MM.1S (cell line): ENCODE data around the gene ABHD12.

ENCODE experiments used
- DNase-seq: peaks from one replicate; pipeline ENCODE4 v3.0.0-alpha.2; 2015
- H2AFZ ChIP-seq: fragments of 300-600 bp; sonication (generic); 2 replicates; pipeline ENCODE4 v1.6.0; 2016; ENCODE audit warnings: antibody characterized with exemption, low read length
- H3F3A ChIP-seq: fragments of 300-600 bp; sonication (generic); 2 replicates; pipeline ENCODE4 v1.6.1; 2016; ENCODE audit warnings: mild to moderate bottlenecking, antibody characterized with exemption, low read length, moderate library complexity, mixed read lengths; ENCODE audit not compliant: insufficient read depth
- H3K27ac ChIP-seq: fragments of 300-600 bp; sonication (generic); 2 replicates; pipeline ENCODE4 v1.5.1; 2016; ENCODE audit warnings: mild to moderate bottlenecking, low read length
- H3K27me3 ChIP-seq: fragments of 300-600 bp; sonication (generic); replicated peaks from 2 replicates; pipeline ENCODE4 v1.6.0; 2016; ENCODE audit warnings: low read length; ENCODE audit not compliant: insufficient read depth
- H3K36me3 ChIP-seq: fragments of 300-600 bp; sonication (generic); replicated peaks from 2 replicates; pipeline ENCODE4 v1.6.1; 2016; ENCODE audit warnings: mild to moderate bottlenecking, low read length, mixed read lengths; ENCODE audit not compliant: insufficient read depth
- H3K4me1 ChIP-seq: fragments of 300-600 bp; sonication (generic); 2 replicates; pipeline ENCODE4 v1.6.1; 2016; ENCODE audit warnings: low read length, mixed read lengths
- H3K4me2 ChIP-seq: fragments of 300-600 bp; sonication (generic); 2 replicates; pipeline ENCODE4 v1.6.0; 2016; ENCODE audit warnings: low read depth, low read length
- H3K4me3 ChIP-seq: fragments of 300-600 bp; sonication (generic); 2 replicates; pipeline ENCODE4 v1.5.1; 2016; ENCODE audit warnings: low read length, mixed read lengths
- H3K79me2 ChIP-seq: fragments of 300-600 bp; sonication (generic); 2 replicates; pipeline ENCODE4 v1.6.1; 2016; ENCODE audit warnings: mixed run types, low read length, mixed read lengths
- H3K9ac ChIP-seq: fragments of 300-600 bp; sonication (generic); 2 replicates; pipeline ENCODE4 v1.6.1; 2016; ENCODE audit warnings: low read length, mixed read lengths
- H3K9me2 ChIP-seq: fragments of 300-600 bp; sonication (generic); replicated peaks from 2 replicates; pipeline ENCODE4 v1.6.1; 2016; ENCODE audit warnings: mild to moderate bottlenecking, low read length, mixed read lengths; ENCODE audit not compliant: insufficient read depth
- H3K9me3 ChIP-seq: fragments of 300-600 bp; sonication (generic); replicated peaks from 2 replicates; pipeline ENCODE4 v1.6.1; 2016; ENCODE audit warnings: mild to moderate bottlenecking, low read length, mixed read lengths; ENCODE audit not compliant: insufficient read depth
- H4K20me1 ChIP-seq: fragments of 300-600 bp; sonication (generic); 2 replicates; pipeline ENCODE4 v1.6.1; 2016; ENCODE audit warnings: mild to moderate bottlenecking, low read length, moderate library complexity, mixed read lengths; ENCODE audit not compliant: insufficient read depth
- EZH2 ChIP-seq: fragments of 300-600 bp; sonication (generic); optimal IDR thresholded peaks from 2 replicates; pipeline ENCODE3; 2017; ENCODE audit warnings: low read depth, mild to moderate bottlenecking, antibody characterized with exemption, low read length, mixed read lengths
- EZH2phosphoT487 ChIP-seq: fragments of 300-600 bp; sonication (generic); IDR thresholded peaks from 2 replicates; pipeline ENCODE4 v1.6.1; 2018; ENCODE audit warnings: antibody characterized with exemption, low read length
- TF ChIP-seq, protein P1 (sequence below): fragments of 300-600 bp; sonication (generic); IDR thresholded peaks from 2 replicates; pipeline ENCODE4 v1.5.1; 2016; ENCODE audit warnings: antibody characterized with exemption, low read length, mixed read lengths

ABHD12 gene

DNA sequence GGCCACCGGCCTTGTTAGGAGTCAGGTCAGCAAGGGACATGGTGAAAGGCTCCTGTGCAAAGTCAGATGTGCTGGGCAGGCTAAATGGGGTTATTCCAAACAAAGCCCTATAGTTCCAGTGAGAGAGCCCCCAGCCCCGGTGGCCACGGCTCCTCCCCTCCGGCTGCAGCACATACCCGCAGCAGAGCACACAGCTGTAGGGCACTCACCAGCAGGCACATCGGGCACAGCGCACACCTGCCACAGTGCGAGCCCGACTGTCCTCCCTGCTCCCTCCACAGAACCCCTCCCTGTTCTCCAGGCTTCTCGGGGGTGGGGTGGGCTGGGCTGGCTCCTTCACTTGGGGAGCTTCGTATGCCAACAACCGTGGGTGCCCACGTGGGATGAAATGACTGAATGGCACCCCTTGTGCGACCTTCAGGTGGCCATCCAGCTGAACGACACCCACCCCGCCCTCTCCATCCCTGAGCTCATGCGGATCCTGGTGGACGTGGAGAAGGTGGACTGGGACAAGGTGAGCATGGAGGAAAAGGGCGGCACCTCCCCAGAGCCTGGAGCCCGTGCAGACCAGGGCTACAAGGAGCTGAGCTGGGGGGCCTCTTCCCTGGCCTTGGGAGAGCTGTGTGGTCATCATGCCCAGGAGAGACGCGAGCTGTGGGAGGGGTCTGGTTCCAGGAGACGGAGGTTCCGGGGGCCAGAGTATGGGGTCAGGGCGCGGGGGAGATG, 111.8 kb downstream of the ABHD12 start:
- Histone ChIP-seq H3K27me3 (no peaks in the 10 kb centered on the region), H3K36me3 (no peaks in the 10 kb centered on the region; the same call in none of the 2 replicates), H3F3A (peaks cover 13% of the 10 kb centered on the region), H3K4me1 (peaks cover 25% of the 10 kb centered on the region), H3K9me2 (no peaks in the 10 kb centered on the region), H3K27ac (no peak overlapping the region), H3K9ac (no peak overlapping the region), H3K79me2 (peaks cover 22% of the 10 kb centered on the region), H3K4me2 (no peak overlapping the region), H3K4me3 (no peak overlapping the region), H3K9me3 (no peaks in the 10 kb centered on the region), H2AFZ (no peak overlapping the region), H4K20me1 (no peaks in the 10 kb centered on the region)
- TF ChIP-seq, protein P1, sequence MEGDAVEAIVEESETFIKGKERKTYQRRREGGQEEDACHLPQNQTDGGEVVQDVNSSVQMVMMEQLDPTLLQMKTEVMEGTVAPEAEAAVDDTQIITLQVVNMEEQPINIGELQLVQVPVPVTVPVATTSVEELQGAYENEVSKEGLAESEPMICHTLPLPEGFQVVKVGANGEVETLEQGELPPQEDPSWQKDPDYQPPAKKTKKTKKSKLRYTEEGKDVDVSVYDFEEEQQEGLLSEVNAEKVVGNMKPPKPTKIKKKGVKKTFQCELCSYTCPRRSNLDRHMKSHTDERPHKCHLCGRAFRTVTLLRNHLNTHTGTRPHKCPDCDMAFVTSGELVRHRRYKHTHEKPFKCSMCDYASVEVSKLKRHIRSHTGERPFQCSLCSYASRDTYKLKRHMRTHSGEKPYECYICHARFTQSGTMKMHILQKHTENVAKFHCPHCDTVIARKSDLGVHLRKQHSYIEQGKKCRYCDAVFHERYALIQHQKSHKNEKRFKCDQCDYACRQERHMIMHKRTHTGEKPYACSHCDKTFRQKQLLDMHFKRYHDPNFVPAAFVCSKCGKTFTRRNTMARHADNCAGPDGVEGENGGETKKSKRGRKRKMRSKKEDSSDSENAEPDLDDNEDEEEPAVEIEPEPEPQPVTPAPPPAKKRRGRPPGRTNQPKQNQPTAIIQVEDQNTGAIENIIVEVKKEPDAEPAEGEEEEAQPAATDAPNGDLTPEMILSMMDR = no peak
- TF ChIP-seq EZH2 (no peak), EZH2phosphoT487 (no peak)
- DNase-seq = no peak

DNA sequence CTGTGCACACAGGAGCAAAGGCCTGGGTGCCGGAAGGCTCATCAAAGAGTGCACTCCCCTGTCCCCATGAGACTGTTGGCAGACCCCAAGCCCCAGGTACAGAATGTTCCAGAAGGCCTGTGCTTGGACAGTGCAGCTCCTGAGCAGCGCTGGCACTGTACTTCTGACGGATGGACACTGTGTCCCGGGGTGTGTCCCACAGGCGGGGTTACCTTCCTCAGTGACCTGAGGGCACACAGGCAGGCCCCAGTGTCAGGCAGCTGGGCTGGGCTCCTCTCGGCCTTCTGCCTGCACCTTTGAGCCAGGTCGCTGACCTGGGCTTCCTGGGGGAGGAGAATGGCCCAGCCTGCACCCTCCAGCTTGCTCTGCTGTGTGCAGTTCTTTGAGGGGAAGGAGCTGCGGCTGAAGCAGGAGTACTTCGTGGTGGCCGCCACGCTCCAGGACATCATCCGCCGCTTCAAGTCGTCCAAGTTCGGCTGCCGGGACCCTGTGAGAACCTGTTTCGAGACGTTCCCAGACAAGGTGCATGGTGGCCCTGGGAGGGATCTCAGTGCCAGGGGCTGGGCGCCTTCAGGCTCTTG, 112.6 kb downstream of the ABHD12 start:
- Histone ChIP-seq H3K79me2 (peaks cover 14% of the 10 kb centered on the region), H3K27ac (no peak overlapping the region), H3K9me2 (no peaks in the 10 kb centered on the region), H4K20me1 (no peaks in the 10 kb centered on the region), H2AFZ (no peak overlapping the region), H3K4me1 (peaks cover 21% of the 10 kb centered on the region), H3K36me3 (no peaks in the 10 kb centered on the region; the same call in none of the 2 replicates), H3K9me3 (no peaks in the 10 kb centered on the region), H3K27me3 (no peaks in the 10 kb centered on the region), H3K4me3 (no peak overlapping the region), H3K9ac (no peak overlapping the region), H3F3A (peaks cover 13% of the 10 kb centered on the region), H3K4me2 (no peak overlapping the region)
- no peak for DNase-seq
- no peak for TF ChIP-seq EZH2phosphoT487
- TF ChIP-seq, protein P1 = no peak
- no peak for TF ChIP-seq EZH2

DNA sequence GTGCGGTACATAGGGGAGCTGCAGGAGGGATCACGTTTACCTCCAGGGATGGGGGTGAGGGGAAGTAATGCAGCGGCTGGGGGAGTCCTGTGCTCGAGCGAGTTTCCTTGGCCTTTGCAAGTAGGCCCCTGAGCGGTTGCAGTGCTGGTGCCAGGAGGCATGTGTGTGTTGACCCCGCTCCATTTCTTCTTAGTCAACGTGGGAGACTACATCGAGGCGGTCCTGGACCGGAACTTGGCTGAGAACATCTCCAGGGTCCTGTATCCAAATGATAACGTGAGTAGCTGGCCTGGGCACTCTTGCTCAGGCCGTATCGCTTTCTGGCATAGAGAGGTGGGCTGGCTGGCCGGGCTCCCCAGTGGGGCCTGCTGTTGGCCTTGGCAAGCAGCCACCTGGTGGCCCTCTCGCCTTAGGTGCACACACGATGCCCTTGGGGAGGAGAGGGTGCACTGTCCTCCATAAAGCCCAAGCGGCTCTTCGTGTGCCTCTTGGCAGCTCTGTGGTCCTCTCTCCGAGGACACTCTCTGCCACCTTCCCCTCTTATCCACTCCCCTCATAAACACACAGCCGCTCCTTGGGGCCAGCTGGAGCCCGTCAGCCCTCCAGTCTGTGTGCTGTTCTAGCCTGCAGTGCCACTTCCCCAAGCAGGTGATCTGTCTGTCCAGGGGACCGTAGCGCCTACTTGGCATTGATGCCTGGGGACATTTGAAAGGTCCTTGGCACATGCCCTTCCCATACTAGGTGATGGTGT, 113.4 kb downstream of the ABHD12 start:
- Histone ChIP-seq H3K27me3 (no peaks in the 10 kb centered on the region), H3K36me3 (no peaks in the 10 kb centered on the region; the same call in none of the 2 replicates), H3K4me2 (no peak overlapping the region), H2AFZ (no peak overlapping the region), H3K4me3 (no peak overlapping the region), H3F3A (peaks cover 7% of the 10 kb centered on the region), H3K79me2 (peaks cover 6% of the 10 kb centered on the region), H4K20me1 (no peaks in the 10 kb centered on the region), H3K4me1 (peaks cover 13% of the 10 kb centered on the region), H3K9ac (no peak overlapping the region), H3K27ac (no peak overlapping the region), H3K9me3 (no peaks in the 10 kb centered on the region), H3K9me2 (no peaks in the 10 kb centered on the region)
- no peak for DNase-seq
- TF ChIP-seq EZH2 (no peak), EZH2phosphoT487 (no peak)
- TF ChIP-seq, protein P1 = no peak
